Transverse colon (tissue), 4 donors: ENCODE measurements around the gene PRADC1. TPM values are rescaled to one million over a fixed set of nuclear protein-coding genes. Genes with fewer than 3 reads are reported as not detected.

Experiments used
- DNase-seq: peaks from one replicate; pipeline ENCODE4 v3.0.0-alpha.2; 2019
- H3K27ac ChIP-seq, 4 donors: fragments of 200-600 bp; sonication (generic); 2 replicates each; pipeline ENCODE4 v1.5.1; 2016 to 2018; ENCODE audit warnings: inconsistent platforms in 4 of 4
- H3K27me3 ChIP-seq: fragments of 200-600 bp; sonication (generic); 2 replicates; pipeline ENCODE4 v1.5.1; 2017; ENCODE audit warnings: inconsistent platforms
- H3K36me3 ChIP-seq, 4 donors: fragments of 200-600 bp; sonication (generic); 2 replicates each; pipeline ENCODE4 v1.5.1; 2017 to 2019; ENCODE audit warnings: inconsistent platforms in 4 of 4
- H3K4me1 ChIP-seq, 4 donors: fragments of 200-600 bp; sonication (generic); 2 replicates each; pipeline ENCODE4 v1.5.1; 2017 to 2020; ENCODE audit warnings: inconsistent platforms in 4 of 4
- H3K4me3 ChIP-seq, 4 donors: fragments of 200-600 bp; sonication (generic); 1 replicate in 1 of 4; 2 replicates in 3 of 4; pipeline versions ENCODE4 v1.5.1 to v1.6.1; 2017 to 2019; ENCODE audit warnings: inconsistent platforms in 4 of 4
- H3K9me3 ChIP-seq, 2 donors: fragments of 200-600 bp; sonication (generic); 2 replicates each; pipeline ENCODE4 v1.5.1; 2017 to 2019; ENCODE audit warnings: inconsistent platforms in 2 of 2
- EP300 ChIP-seq: sonication (generic); formaldehyde crosslinking; IDR thresholded peaks from one replicate; pipeline ENCODE4 v1.6.1; 2017; ENCODE audit warnings: antibody characterized with exemption, low read depth
- POLR2A ChIP-seq: fragments of 450-650 bp; IDR thresholded peaks from one replicate; pipeline ENCODE4 v1.6.1; 2016; ENCODE audit warnings: antibody characterized with exemption, mild to moderate bottlenecking, moderate library complexity
- POLR2AphosphoS5 ChIP-seq, 3 donors: sonication (generic); formaldehyde crosslinking; IDR thresholded peaks; one replicate each; pipeline ENCODE4 v1.6.1; 2016; ENCODE audit warnings: antibody characterized with exemption in 3 of 3
- WGBS, 2 donors: methylation state at CpG; one replicate each; pipeline ENCODE4 v1.1.5; 2018; ENCODE audit warnings: low coverage in 1 of 2; 5-methylcytosine and 5-hydroxymethylcytosine counted together
- in situ Hi-C, 4 donors: fragments of 200-750 bp; cut with MboI; loops; one replicate each; pipeline versions ENCODE4 v1.15.0 to v1.15.1; 2017; ENCODE audit warnings: low sequenced_read_pairs in 3 of 4, low pct_ligation_motif_present in 1 of 4, low pct_unique_long_range_greater_than_20kb in 1 of 4
- intact Hi-C: fragments of 100-400 bp; cut with DNase I; formaldehyde crosslinking; loops from one replicate; pipeline ENCODE4 v1.15.1; 2023; ENCODE audit warnings: low total_unique reads
- total RNA-seq, 4 donors: library from RNA; depleted of rRNA; stranded (reverse); fragments of >200 nt; gene quantifications; one replicate each; pipeline ENCODE4 v1.1.0, GENCODE V29; 2016
- TF ChIP-seq, protein P1 (sequence below), 5 experiments: fragments of 200-600 bp in 3 of 5; fragments of 450-650 bp in 2 of 5; sonication (generic) in 3 of 5; IDR thresholded peaks; 1 replicate in 2 of 5; 2 replicates in 3 of 5; pipeline ENCODE4 v1.5.1; 2016 to 2017; ENCODE audit warnings: antibody characterized with exemption in 5 of 5, inconsistent platforms in 3 of 5, mild to moderate bottlenecking in 2 of 5, moderate library complexity in 1 of 5

PRADC1 gene
- total RNA-seq, 4 donors from 2014 or later = 44.3 to 77.1 (median 61.8) TPM

DNA sequence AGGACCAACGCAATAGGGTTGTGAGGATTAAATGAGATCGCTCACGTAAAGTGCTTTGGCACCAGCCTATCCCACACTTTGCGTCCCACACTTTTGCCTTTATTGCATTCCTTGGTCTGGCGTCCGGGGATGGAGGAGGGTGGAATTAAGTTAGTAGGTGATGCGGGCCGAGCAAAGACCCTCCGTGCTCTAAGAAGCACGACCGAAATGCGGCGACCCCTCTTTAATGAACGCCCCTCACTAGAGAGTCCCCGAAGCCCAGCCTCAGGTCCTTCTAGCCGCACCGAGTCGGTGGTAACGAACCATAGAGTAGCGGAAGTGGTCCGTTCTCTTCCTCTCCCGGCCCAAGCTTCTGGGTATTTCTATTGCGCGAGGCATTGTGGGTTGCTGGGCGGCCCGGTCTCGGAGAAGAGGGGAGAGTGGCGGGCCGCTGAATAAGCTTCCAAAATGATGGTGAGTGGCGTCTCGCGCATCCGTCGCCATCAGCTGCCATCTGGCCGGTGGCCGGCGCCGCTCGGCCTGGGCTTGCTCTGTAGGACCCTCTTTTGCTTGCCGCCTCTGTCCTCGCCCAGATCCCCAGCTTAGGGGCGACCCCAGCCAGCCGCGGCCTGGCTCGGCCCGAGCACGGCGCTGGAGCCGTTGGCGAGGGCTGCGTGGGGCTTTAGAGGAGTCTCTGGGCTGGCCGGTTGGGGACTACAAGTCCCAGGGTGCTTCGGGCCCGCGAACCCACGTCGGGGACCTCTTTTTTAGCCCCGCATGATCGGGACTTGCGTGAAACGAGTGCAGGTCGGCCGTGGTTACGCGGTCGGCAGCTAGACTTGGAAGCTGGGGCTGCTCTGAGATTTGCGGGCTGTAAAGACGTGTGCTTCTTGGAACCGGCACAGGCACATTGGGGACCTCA lies 1.1 kb upstream of the PRADC1 start, which contains the start of gene CCT7:
TSS of gene CCT7 (plus strand) at position 377 of the 901 bp plus-strand sequence. CDS start at position 448, 71 bp downstream.
- Histone ChIP-seq H3K4me1 (peaks cover 16 to 38% (median 27%) of the 10 kb centered on the region in 4 donors), H3K27ac (peak within 1 kb of the TSS; percentile 92 to 99 (median 98)), H3K4me3 (peak within 1 kb of the TSS; percentile 69 to 92 (median 81)), H3K9me3 (no peaks in the 10 kb centered on the region), H3K36me3 (no peaks in the 10 kb centered on the region), H3K27me3 (no peaks in the 10 kb centered on the region)
- 0 to 1% methylated on average over 12 to 60 of the region's 69 CpGs for WGBS, 2 donors
- DNase-seq = peak; percentile 91
- intact Hi-C loops (no loop called here), in situ Hi-C loops (loop anchor here in 1 of 4 donors (25.0 kb wide), 1 partner anchor 503 kb away; the partner anchor contains the start of gene TPRKB)
- TF ChIP-seq POLR2A (peak; percentile 76), POLR2AphosphoS5 (IDR thresholded peaks at IDR 0.05) (peak; percentile 66 to 89 (median 83)), EP300 (no peak)

GRCh38 chr2:73232403-73233153 lies 461 bp downstream of the PRADC1 start:
- peak; percentile 57 for DNase-seq
- in situ Hi-C loops = loop anchor here in 1 of 4 donors (25.0 kb wide), 1 partner anchor 505 kb away; the partner anchor contains the start of gene TPRKB

GRCh38 chr2:73228631-73229030 lies 4.4 kb downstream of the PRADC1 start:
- no peaks in the 10 kb centered on the region for H3K9me3 ChIP-seq
- H3K4me1 ChIP-seq = peaks cover 4 to 7% (median 5%) of the 10 kb centered on the region in 4 donors
- intact Hi-C loops (no loop called here), in situ Hi-C loops (loop anchor here in 1 of 4 donors (25.0 kb wide), 1 partner anchor 509 kb away; the partner anchor contains the start of gene TPRKB)
- no peak overlapping the region for H3K4me3 ChIP-seq
- DNase-seq = no peak
- no peak overlapping the region for H3K27ac ChIP-seq
- 72 to 86% methylated on average over 3 to 14 of the region's 14 CpGs for WGBS, 2 donors
- H3K27me3 ChIP-seq = no peaks in the 10 kb centered on the region
- peaks cover 0 to 7% (median 0%) of the 10 kb centered on the region in 4 donors for H3K36me3 ChIP-seq
- no peak for TF ChIP-seq EP300
- TF ChIP-seq POLR2A = no peak
- TF ChIP-seq POLR2AphosphoS5 (IDR thresholded peaks at IDR 0.05) = no peak
- TF ChIP-seq, protein P1, sequence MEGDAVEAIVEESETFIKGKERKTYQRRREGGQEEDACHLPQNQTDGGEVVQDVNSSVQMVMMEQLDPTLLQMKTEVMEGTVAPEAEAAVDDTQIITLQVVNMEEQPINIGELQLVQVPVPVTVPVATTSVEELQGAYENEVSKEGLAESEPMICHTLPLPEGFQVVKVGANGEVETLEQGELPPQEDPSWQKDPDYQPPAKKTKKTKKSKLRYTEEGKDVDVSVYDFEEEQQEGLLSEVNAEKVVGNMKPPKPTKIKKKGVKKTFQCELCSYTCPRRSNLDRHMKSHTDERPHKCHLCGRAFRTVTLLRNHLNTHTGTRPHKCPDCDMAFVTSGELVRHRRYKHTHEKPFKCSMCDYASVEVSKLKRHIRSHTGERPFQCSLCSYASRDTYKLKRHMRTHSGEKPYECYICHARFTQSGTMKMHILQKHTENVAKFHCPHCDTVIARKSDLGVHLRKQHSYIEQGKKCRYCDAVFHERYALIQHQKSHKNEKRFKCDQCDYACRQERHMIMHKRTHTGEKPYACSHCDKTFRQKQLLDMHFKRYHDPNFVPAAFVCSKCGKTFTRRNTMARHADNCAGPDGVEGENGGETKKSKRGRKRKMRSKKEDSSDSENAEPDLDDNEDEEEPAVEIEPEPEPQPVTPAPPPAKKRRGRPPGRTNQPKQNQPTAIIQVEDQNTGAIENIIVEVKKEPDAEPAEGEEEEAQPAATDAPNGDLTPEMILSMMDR (IDR thresholded peaks at IDR 0.05) = no peak

More at GRCh38 chr2:73232403-73233153, 461 bp downstream of the PRADC1 start:
- intact Hi-C loops = no loop called here
- TF ChIP-seq, protein P1 (IDR thresholded peaks at IDR 0.05) = peak in 1 of 5 experiments; percentile 18
- TF ChIP-seq POLR2AphosphoS5 (IDR thresholded peaks at IDR 0.05) = no peak
- no peak for TF ChIP-seq EP300
- Histone ChIP-seq H3K27ac (peak overlapping the region; percentile 92 to 99 (median 98)), H3K4me1 (peaks cover 16 to 30% (median 24%) of the 10 kb centered on the region in 4 donors), H3K4me3 (peak overlapping the region; percentile 69 to 92 (median 84)), H3K27me3 (no peaks in the 10 kb centered on the region), H3K9me3 (no peaks in the 10 kb centered on the region), H3K36me3 (peaks cover 0 to 7% (median 0%) of the 10 kb centered on the region in 4 donors)
- 2 to 60% methylated on average over 1 to 32 of the region's 37 CpGs for WGBS, 2 donors

DNA sequence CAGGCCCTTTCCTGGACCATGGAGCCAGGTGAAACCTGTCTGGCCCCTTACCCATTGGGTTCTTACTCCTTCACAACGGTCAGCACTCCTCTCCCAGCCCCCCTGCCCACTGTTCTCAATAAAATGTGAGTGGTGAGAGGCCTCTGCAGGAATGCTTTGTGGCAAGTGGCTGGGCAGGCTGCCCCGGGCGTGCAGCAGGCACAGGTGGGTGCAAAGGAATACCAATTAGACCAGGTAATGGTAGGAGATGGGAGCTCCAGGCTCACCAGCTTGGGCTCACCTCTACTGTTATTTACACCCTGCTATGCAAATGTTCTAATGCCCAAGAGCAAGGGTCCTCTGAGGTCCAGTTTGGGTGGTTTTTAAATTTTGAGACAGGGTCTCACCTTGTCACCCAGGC lies 6.0 kb downstream of the PRADC1 start:
- WGBS, 2 donors = 93% methylated on average over 3 of the region's 3 CpGs; no CpG with 5 or more reads in 1 of the 2 donors
- Histone ChIP-seq H3K27ac (no peak overlapping the region), H3K27me3 (no peaks in the 10 kb centered on the region), H3K4me1 (no peaks in the 10 kb centered on the region), H3K9me3 (no peaks in the 10 kb centered on the region), H3K4me3 (no peak overlapping the region), H3K36me3 (peaks cover 0 to 8% (median 0%) of the 10 kb centered on the region in 4 donors)
- DNase-seq = no peak
- in situ Hi-C loops (loop anchor here in 1 of 4 donors (25.0 kb wide), 1 partner anchor 510 kb away; the partner anchor contains the start of gene TPRKB), intact Hi-C loops (no loop called here)
- TF ChIP-seq EP300 = no peak
- no peak for TF ChIP-seq POLR2AphosphoS5 (IDR thresholded peaks at IDR 0.05)
- TF ChIP-seq, protein P1 (IDR thresholded peaks at IDR 0.05) = no peak
- no peak for TF ChIP-seq POLR2A
